Measurements from ENCODE around the gene STXBP5.

Gene STXBP5

GRCh38 chr6:147166360-147166944 lies 37.8 kb upstream of the STXBP5 start:
- no peaks in the 10 kb centered on the region for H3K4me1 Mint-ChIP-seq
- no peak overlapping the region for H3K4me3 Mint-ChIP-seq
- TF ChIP-seq CTCF (IDR thresholded peaks at IDR 0.05; ENCODE audit: unreplicated experiment in 3 of 3), result no peak
- peaks cover 4% of the 10 kb centered on the region for H3K27me3 Mint-ChIP-seq (ENCODE audit: low read depth)
- no peak overlapping the region for H3K27ac Mint-ChIP-seq
- H3K9me3 Mint-ChIP-seq, result no peaks in the 10 kb centered on the region
- no peaks in the 10 kb centered on the region for H3K36me3 Mint-ChIP-seq (ENCODE audit: low read depth)

- no peaks in the 10 kb centered on the region for H3K9me3 Mint-ChIP-seq
- no peaks in the 10 kb centered on the region for H3K4me1 Mint-ChIP-seq
- H3K27ac Mint-ChIP-seq, result no peak overlapping the region
- TF ChIP-seq CTCF (IDR thresholded peaks at IDR 0.05; ENCODE audit: unreplicated experiment in 3 of 3), result no peak
- H3K4me3 Mint-ChIP-seq, result no peak overlapping the region
- peaks cover 4% of the 10 kb centered on the region for H3K27me3 Mint-ChIP-seq (ENCODE audit: low read depth)
- H3K36me3 Mint-ChIP-seq (ENCODE audit: low read depth), result no peaks in the 10 kb centered on the region
These were observed 37.2 kb upstream of the STXBP5 start for GRCh38 chr6:147166992-147167391.

- H3K9me3 Mint-ChIP-seq, result no peaks in the 10 kb centered on the region
- no peak for TF ChIP-seq CTCF (IDR thresholded peaks at IDR 0.05; ENCODE audit: unreplicated experiment in 3 of 3)
- H3K36me3 Mint-ChIP-seq (ENCODE audit: low read depth), result no peaks in the 10 kb centered on the region
- no peak overlapping the region for H3K27ac Mint-ChIP-seq
- no peak overlapping the region for H3K4me3 Mint-ChIP-seq
- H3K4me1 Mint-ChIP-seq, result no peaks in the 10 kb centered on the region
- H3K27me3 Mint-ChIP-seq (ENCODE audit: low read depth), result peaks cover 4% of the 10 kb centered on the region
These were observed 36.4 kb upstream of the STXBP5 start for GRCh38 chr6:147167576-147168461.

GRCh38 chr6:147169529-147169928 lies 34.7 kb upstream of the STXBP5 start:
- no peaks in the 10 kb centered on the region for H3K9me3 Mint-ChIP-seq
- H3K36me3 Mint-ChIP-seq (ENCODE audit: low read depth), result no peaks in the 10 kb centered on the region
- peaks cover 4% of the 10 kb centered on the region for H3K4me1 Mint-ChIP-seq
- no peak overlapping the region for H3K4me3 Mint-ChIP-seq
- TF ChIP-seq CTCF (IDR thresholded peaks at IDR 0.05; ENCODE audit: unreplicated experiment in 3 of 3), result no peak
- H3K27ac Mint-ChIP-seq, result no peak overlapping the region
- peaks cover 4% of the 10 kb centered on the region for H3K27me3 Mint-ChIP-seq (ENCODE audit: low read depth)

GRCh38 chr6:147170269-147170668 lies 33.9 kb upstream of the STXBP5 start:
- Mint-ChIP-seq H3K36me3 (ENCODE audit: low read depth) (no peaks in the 10 kb centered on the region), H3K27me3 (ENCODE audit: low read depth) (peaks cover 4% of the 10 kb centered on the region), H3K4me1 (peaks cover 4% of the 10 kb centered on the region), H3K9me3 (no peaks in the 10 kb centered on the region), H3K4me3 (no peak overlapping the region), H3K27ac (no peak overlapping the region)
- no peak for TF ChIP-seq CTCF (IDR thresholded peaks at IDR 0.05; ENCODE audit: unreplicated experiment in 3 of 3)

All from nephron (organoid).